Measurements from ENCODE around the gene HPCA.

Gene HPCA

DNA sequence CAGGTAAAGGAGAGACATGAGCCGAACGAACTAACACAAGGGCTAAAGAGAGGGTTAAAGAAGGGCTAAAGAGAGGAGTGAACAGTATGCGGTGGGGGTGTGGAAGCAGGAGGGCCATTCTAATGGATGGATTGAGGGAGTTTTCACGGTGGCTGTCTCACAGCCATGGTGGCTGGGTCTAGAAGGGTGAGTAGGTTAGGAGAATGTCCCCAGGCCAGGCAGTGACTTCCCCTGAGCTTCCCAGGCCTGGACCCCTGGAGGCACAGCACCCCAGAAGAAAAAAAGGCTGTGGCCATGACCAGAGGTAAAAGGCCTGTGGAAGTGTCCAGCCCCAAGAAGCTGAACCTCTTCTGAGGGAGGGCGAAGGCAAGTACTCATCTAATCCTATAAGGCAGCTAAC, 19.1 kb upstream of the HPCA start:
- peaks cover 21% of the 10 kb centered on the region for H3K27me3 ChIP-seq (ENCODE audit: insufficient read depth, low read length)
- no peak overlapping the region for H3K9ac ChIP-seq (ENCODE audit: low read length)
- peaks cover 5% of the 10 kb centered on the region for H3K79me1 ChIP-seq (ENCODE audit: low read length)
- no peak overlapping the region for H3K4me3 ChIP-seq (ENCODE audit: low read depth, low read length)
- no peak overlapping the region for H3K23ac ChIP-seq (ENCODE audit: low read length)
- no peak overlapping the region for H2AFZ ChIP-seq (ENCODE audit: insufficient read depth, low read length, poor library complexity)
- H4K12ac ChIP-seq (ENCODE audit: low read depth, low read length), result no peak overlapping the region
- peaks cover 6% of the 10 kb centered on the region in 2 experiments for H3K4me1 ChIP-seq (ENCODE audit: control insufficient read depth in 1 of 2, insufficient read depth in 2 of 2, low read length in 2 of 2)
- no peaks in the 10 kb centered on the region for H3K79me2 ChIP-seq (ENCODE audit: control insufficient read depth, insufficient read depth, low read length, poor library complexity)
- H2BK120ac ChIP-seq (ENCODE audit: insufficient read depth, low read length, poor library complexity), result no peak overlapping the region
- DNase-seq, result no peak
- no peak overlapping the region for H2BK12ac ChIP-seq (ENCODE audit: low read length)
- no peak overlapping the region for H3K14ac ChIP-seq (ENCODE audit: low read length)
- H2AK5ac ChIP-seq (ENCODE audit: low read length), result no peak overlapping the region
- H3K36me3 ChIP-seq (ENCODE audit: control insufficient read depth in 1 of 2, insufficient read depth in 2 of 2, low read length in 2 of 2), result peaks cover 0 to 4% of the 10 kb centered on the region in 2 experiments
- H3K4me2 ChIP-seq (ENCODE audit: low read length), result no peak overlapping the region
- peaks cover 4% of the 10 kb centered on the region for H3K9me3 ChIP-seq (ENCODE audit: insufficient read depth, low read depth, low read length)
- H3K4ac ChIP-seq (ENCODE audit: low read depth, low read length), result no peak overlapping the region
- H4K8ac ChIP-seq (ENCODE audit: low read depth, low read length), result no peak overlapping the region
- no peak overlapping the region for H4K91ac ChIP-seq (ENCODE audit: low read depth, low read length)
- WGBS (ENCODE audit: extremely low coverage, insufficient coverage, insufficient read length), result no CpG with 5 or more reads among the region's 5 CpGs
- H3K27ac ChIP-seq (ENCODE audit: low read depth, low read length), result no peak overlapping the region
- no peak overlapping the region for H3K18ac ChIP-seq (ENCODE audit: low read length)
- no peak overlapping the region for H2BK5ac ChIP-seq (ENCODE audit: low read depth, low read length, poor library complexity)

DNA sequence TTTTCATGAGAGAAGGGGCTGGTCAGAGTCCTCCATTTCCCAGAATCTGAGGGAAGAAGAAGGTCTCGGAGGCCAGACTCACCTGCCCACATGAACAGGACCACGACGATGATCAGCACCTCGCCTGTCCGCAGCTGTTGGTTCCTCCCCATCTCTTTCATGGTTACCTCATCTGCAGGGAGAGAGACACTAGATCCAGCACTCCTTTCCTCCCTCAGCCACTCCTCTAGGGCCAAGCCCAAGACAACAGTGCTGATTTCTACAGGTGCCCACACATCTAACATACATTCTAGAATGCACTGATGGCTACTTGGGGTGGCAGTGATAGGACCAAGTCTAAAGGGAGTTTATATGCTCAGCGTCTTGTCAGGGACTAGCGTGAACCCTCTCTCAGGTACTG, 18.6 kb upstream of the HPCA start:
- no peak overlapping the region for H2BK120ac ChIP-seq (ENCODE audit: insufficient read depth, low read length, poor library complexity)
- WGBS (ENCODE audit: extremely low coverage, insufficient coverage, insufficient read length), result no CpG with 5 or more reads among the region's 7 CpGs
- H3K27ac ChIP-seq (ENCODE audit: low read depth, low read length), result no peak overlapping the region
- no peak overlapping the region for H3K4me2 ChIP-seq (ENCODE audit: low read length)
- H3K4me3 ChIP-seq (ENCODE audit: low read depth, low read length), result no peak overlapping the region
- no peak for DNase-seq
- H3K9me3 ChIP-seq (ENCODE audit: insufficient read depth, low read depth, low read length), result peaks cover 4% of the 10 kb centered on the region
- H4K8ac ChIP-seq (ENCODE audit: low read depth, low read length), result no peak overlapping the region
- peaks cover 6% of the 10 kb centered on the region in 2 experiments for H3K4me1 ChIP-seq (ENCODE audit: control insufficient read depth in 1 of 2, insufficient read depth in 2 of 2, low read length in 2 of 2)
- peaks cover 5% of the 10 kb centered on the region for H3K79me1 ChIP-seq (ENCODE audit: low read length)
- no peak overlapping the region for H3K4ac ChIP-seq (ENCODE audit: low read depth, low read length)
- H3K14ac ChIP-seq (ENCODE audit: low read length), result no peak overlapping the region
- no peak overlapping the region for H2BK12ac ChIP-seq (ENCODE audit: low read length)
- H3K9ac ChIP-seq (ENCODE audit: low read length), result no peak overlapping the region
- H3K36me3 ChIP-seq (ENCODE audit: control insufficient read depth in 1 of 2, insufficient read depth in 2 of 2, low read length in 2 of 2), result peaks cover 0 to 4% of the 10 kb centered on the region in 2 experiments
- H3K27me3 ChIP-seq (ENCODE audit: insufficient read depth, low read length), result peaks cover 21% of the 10 kb centered on the region
- H2AK5ac ChIP-seq (ENCODE audit: low read length), result no peak overlapping the region
- no peak overlapping the region for H2BK5ac ChIP-seq (ENCODE audit: low read depth, low read length, poor library complexity)
- H3K18ac ChIP-seq (ENCODE audit: low read length), result no peak overlapping the region
- H2AFZ ChIP-seq (ENCODE audit: insufficient read depth, low read length, poor library complexity), result no peak overlapping the region
- H3K79me2 ChIP-seq (ENCODE audit: control insufficient read depth, insufficient read depth, low read length, poor library complexity), result no peaks in the 10 kb centered on the region
- no peak overlapping the region for H3K23ac ChIP-seq (ENCODE audit: low read length)
- no peak overlapping the region for H4K12ac ChIP-seq (ENCODE audit: low read depth, low read length)
- no peak overlapping the region for H4K91ac ChIP-seq (ENCODE audit: low read depth, low read length)

DNA sequence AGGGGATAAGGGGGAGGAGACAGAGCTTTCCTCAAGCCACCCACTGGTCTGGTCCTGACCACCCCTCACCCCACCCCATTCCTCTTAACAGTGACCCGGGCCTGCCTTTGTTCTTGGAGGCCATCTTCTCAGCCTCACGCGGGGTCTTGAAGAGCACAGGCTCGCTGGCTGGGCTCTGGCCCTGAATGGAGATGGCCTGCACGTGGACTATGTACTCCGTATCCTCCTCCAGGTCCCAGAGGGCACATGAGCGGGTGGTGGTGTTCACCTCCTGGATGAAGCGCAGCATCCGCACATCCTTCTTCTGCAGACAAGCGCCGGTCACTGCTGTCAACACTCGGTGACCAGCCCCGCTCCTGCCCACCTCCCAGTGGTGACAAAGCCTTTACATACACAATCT, 18.2 kb upstream of the HPCA start:
- Histone ChIP-seq H3K79me1 (ENCODE audit: low read length) (peaks cover 5% of the 10 kb centered on the region), H3K14ac (ENCODE audit: low read length) (no peak overlapping the region), H4K8ac (ENCODE audit: low read depth, low read length) (no peak overlapping the region), H3K4me2 (ENCODE audit: low read length) (no peak overlapping the region), H3K18ac (ENCODE audit: low read length) (no peak overlapping the region), H3K4me1 (ENCODE audit: control insufficient read depth in 1 of 2, insufficient read depth in 2 of 2, low read length in 2 of 2) (peaks cover 6% of the 10 kb centered on the region in 2 experiments), H4K12ac (ENCODE audit: low read depth, low read length) (no peak overlapping the region), H3K36me3 (ENCODE audit: control insufficient read depth in 1 of 2, insufficient read depth in 2 of 2, low read length in 2 of 2) (peaks cover 0 to 2% of the 10 kb centered on the region in 2 experiments), H4K91ac (ENCODE audit: low read depth, low read length) (no peak overlapping the region), H2AFZ (ENCODE audit: insufficient read depth, low read length, poor library complexity) (no peak overlapping the region), H3K4me3 (ENCODE audit: low read depth, low read length) (no peak overlapping the region), H2BK120ac (ENCODE audit: insufficient read depth, low read length, poor library complexity) (no peak overlapping the region), H3K79me2 (ENCODE audit: control insufficient read depth, insufficient read depth, low read length, poor library complexity) (no peaks in the 10 kb centered on the region), H3K9ac (ENCODE audit: low read length) (no peak overlapping the region), H3K23ac (ENCODE audit: low read length) (no peak overlapping the region), H2BK5ac (ENCODE audit: low read depth, low read length, poor library complexity) (no peak overlapping the region), H3K27me3 (ENCODE audit: insufficient read depth, low read length) (peaks cover 21% of the 10 kb centered on the region), H2BK12ac (ENCODE audit: low read length) (no peak overlapping the region), H3K27ac (ENCODE audit: low read depth, low read length) (no peak overlapping the region), H2AK5ac (ENCODE audit: low read length) (no peak overlapping the region), H3K9me3 (ENCODE audit: insufficient read depth, low read depth, low read length) (peaks cover 4% of the 10 kb centered on the region), H3K4ac (ENCODE audit: low read depth, low read length) (no peak overlapping the region)
- DNase-seq, result no peak
- WGBS (ENCODE audit: extremely low coverage, insufficient coverage, insufficient read length), result no CpG with 5 or more reads among the region's 13 CpGs

GRCh38 chr1:32868806-32869455, 17.4 kb upstream of the HPCA start:
- Histone ChIP-seq H2BK5ac (ENCODE audit: low read depth, low read length, poor library complexity) (no peak overlapping the region), H3K36me3 (ENCODE audit: control insufficient read depth in 1 of 2, insufficient read depth in 2 of 2, low read length in 2 of 2) (peaks cover 0 to 2% of the 10 kb centered on the region in 2 experiments), H2AK5ac (ENCODE audit: low read length) (no peak overlapping the region), H4K8ac (ENCODE audit: low read depth, low read length) (no peak overlapping the region), H3K4me3 (ENCODE audit: low read depth, low read length) (no peak overlapping the region), H3K79me1 (ENCODE audit: low read length) (peaks cover 5% of the 10 kb centered on the region), H3K4me1 (ENCODE audit: control insufficient read depth in 1 of 2, insufficient read depth in 2 of 2, low read length in 2 of 2) (peaks cover 6% of the 10 kb centered on the region in 2 experiments), H3K27me3 (ENCODE audit: insufficient read depth, low read length) (peaks cover 21% of the 10 kb centered on the region), H2BK12ac (ENCODE audit: low read length) (no peak overlapping the region), H3K9me3 (ENCODE audit: insufficient read depth, low read depth, low read length) (peaks cover 2% of the 10 kb centered on the region), H3K4ac (ENCODE audit: low read depth, low read length) (no peak overlapping the region), H2BK120ac (ENCODE audit: insufficient read depth, low read length, poor library complexity) (no peak overlapping the region), H4K12ac (ENCODE audit: low read depth, low read length) (no peak overlapping the region), H3K4me2 (ENCODE audit: low read length) (no peak overlapping the region), H2AFZ (ENCODE audit: insufficient read depth, low read length, poor library complexity) (no peak overlapping the region), H3K9ac (ENCODE audit: low read length) (no peak overlapping the region), H3K79me2 (ENCODE audit: control insufficient read depth, insufficient read depth, low read length, poor library complexity) (no peaks in the 10 kb centered on the region), H3K23ac (ENCODE audit: low read length) (no peak overlapping the region), H4K91ac (ENCODE audit: low read depth, low read length) (no peak overlapping the region), H3K27ac (ENCODE audit: low read depth, low read length) (no peak overlapping the region), H3K14ac (ENCODE audit: low read length) (no peak overlapping the region), H3K18ac (ENCODE audit: low read length) (no peak overlapping the region)
- no CpG with 5 or more reads among the region's 9 CpGs for WGBS (ENCODE audit: extremely low coverage, insufficient coverage, insufficient read length)
- DNase-seq, result no peak
